HG03066 (cell line): ENCODE data around the gene MIGA2.

Source experiments
- ATAC-seq: cut with Tn5 transposase; IDR thresholded peaks from one replicate; pipeline ENCODE4 v1.9.1; 2021; ENCODE audit warnings: low read depth; ENCODE audit not compliant: unreplicated experiment

Gene MIGA2

DNA sequence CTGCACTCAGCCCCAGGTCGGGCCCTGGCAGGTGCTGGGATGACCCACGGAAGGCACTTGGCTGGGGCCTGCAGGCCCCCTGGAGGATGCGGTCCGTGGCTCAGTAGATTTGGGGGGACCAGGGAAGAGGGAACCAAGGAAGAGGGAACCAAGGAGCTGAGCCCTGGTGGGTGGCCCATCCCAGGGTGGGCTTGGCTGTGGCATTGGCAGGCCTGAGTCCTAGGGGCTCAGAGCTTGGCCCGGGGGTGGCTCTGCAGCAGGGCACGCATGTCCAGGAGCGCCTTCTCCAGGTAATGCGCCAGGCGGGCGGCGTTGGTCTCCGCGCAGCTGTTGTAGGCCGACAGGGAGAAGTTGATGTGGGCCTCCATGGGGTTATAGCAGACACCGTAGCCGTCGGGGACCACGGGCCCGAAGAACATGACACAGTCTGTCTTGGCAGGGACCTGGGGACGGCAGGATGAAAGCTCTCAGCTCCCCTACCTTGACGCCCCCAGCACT is 58.8 kb downstream of the MIGA2 start:
- no peak for ATAC-seq

DNA sequence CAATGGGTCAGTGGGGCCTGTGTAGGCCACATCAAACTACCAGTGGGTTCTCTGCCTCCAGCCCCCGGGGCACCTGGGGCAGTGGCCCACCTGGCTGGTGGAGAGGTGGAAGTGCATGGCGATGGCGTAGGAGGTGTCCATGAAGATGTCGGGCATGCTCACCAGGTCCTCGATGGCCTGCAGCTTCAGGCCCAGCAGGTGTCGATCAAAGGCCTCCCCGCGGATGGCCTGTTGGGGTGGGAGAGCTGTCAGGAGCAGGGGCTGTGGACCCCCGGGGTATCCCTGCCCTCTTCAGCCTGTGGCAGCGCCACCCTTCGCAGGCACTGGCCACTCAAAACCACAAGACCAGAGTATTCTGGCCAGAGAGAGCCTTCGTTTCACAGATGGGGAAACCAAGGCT is 59.5 kb downstream of the MIGA2 start:
- ATAC-seq = no peak

DNA sequence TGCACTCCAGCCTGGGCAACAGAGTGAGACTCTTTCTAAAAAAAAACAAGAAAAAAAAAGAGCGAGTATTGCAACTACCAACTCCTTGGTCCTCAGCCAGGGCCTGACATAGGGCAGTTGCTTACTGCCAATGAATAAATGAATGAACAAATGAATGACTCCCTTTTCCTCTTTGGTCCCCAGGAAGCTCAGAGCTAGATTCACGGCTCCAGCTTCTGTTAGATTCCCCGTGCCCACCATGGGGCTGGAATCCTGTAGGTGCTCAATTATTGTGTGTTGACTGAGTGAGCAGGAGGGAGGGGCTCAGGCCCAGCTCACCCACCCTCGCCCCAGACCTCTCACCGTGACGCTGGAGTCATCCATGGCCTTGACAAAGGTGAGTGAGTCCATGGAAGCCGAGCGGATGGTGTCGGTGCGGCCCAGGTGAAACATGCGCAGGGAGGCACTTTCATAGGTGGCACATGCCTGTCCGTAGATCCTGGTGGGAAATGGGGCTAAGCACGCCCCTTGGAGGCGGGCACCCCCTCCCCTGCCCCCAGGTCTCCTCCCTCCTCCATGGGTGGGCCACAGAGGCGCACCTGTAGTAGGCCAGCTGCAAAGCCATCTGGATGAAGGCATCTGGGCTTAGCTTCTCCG is 61.4 kb downstream of the MIGA2 start:
- ATAC-seq = no peak

DNA sequence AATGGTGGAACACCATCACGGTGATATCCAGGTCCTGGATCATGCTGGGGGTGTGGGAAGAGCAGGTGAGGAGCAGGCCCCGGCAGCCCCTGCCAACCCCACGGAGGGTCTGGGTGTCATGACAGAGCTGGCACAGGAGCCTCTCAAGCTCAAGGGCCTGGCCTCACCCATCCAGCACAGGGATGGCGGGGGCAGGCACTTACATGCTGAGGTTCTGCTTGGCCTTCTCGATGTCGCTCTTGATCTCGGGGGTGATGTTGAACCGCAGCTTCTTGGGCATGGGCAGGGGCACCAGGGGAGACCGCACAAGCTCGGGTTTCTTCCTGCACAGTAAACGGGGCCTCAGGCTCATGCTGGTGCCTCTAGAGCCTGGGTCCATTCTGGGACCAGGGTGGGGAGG is 61.9 kb downstream of the MIGA2 start:
- no peak for ATAC-seq

DNA sequence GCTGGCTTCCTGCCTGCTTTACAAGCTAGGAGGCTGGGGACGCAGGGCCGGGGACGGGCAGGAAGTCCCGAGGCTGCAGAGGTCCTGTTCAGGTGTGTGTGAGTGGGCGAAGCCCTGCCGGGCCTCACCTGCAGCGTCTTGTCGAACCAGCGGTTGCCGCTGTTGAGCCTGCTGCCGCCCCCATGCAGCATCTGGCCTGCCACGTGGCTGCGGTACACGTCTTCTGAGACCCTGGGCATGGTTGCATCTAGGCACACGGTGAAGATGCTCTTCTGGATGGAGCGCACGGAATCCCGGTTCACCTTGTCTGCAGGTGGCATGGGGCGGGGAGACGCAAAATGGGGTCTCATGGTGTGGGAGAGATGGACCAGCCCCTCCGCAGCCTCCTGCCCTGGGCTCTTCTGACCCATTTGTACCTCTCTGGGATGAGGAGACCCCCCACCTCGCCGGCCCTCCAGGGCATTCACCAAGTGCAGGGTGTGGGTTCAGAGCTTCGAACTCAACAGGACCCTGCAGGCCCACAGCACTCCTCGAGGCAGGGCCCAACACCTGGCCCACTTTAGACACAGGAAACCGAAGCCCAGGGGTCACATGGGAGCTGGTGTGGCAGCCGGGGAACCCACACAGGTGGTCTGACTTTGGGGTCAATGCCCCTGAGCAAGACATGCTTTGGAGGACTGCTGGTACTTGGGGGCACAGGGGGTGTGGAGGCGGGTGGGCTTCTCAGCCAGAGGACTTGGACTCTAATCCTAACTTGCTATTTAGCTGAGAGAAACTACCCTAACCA is 64.2 kb downstream of the MIGA2 start:
- no peak for ATAC-seq

DNA sequence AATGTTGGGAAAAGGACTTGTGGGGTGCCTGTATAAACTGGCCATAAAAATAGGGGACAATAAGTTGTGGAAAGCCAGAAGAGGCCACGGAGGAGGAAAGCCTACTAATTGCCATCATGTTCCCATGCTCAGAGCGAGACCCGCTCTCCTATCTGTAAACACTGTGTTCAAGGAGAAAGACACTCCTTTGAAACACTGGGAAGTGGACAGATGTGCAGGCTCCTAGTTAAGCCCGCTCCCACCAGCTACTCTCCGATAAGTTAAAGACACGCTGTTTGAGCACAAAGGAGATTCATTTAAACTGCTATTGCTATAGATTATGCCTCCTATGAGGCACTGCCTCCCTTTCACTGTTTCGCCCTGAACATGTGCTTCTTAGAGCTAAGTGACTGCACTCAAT is 64.9 kb downstream of the MIGA2 start:
- no peak for ATAC-seq

DNA sequence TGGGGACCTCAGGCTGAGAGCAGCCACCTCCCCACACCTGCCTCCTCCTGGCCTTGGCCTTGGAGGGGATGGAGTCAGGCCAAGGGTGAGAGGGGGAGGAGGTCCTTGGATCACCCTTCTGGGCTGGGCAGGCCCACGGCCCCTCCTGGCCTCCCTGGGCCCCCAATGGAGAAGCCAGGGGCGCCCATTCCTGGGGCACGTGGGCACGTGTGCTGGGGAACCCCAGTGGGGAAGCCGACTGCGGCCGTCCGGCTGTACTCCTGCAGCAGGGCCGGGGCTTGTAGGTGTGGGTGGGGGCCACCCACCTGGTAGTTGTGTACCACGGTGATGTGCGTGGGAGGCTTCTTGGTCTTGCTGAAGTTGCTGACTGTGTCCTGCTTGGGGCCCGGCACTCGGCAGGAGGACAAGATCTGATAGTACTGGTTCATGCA is 65.7 kb downstream of the MIGA2 start:
- ATAC-seq = no peak

DNA sequence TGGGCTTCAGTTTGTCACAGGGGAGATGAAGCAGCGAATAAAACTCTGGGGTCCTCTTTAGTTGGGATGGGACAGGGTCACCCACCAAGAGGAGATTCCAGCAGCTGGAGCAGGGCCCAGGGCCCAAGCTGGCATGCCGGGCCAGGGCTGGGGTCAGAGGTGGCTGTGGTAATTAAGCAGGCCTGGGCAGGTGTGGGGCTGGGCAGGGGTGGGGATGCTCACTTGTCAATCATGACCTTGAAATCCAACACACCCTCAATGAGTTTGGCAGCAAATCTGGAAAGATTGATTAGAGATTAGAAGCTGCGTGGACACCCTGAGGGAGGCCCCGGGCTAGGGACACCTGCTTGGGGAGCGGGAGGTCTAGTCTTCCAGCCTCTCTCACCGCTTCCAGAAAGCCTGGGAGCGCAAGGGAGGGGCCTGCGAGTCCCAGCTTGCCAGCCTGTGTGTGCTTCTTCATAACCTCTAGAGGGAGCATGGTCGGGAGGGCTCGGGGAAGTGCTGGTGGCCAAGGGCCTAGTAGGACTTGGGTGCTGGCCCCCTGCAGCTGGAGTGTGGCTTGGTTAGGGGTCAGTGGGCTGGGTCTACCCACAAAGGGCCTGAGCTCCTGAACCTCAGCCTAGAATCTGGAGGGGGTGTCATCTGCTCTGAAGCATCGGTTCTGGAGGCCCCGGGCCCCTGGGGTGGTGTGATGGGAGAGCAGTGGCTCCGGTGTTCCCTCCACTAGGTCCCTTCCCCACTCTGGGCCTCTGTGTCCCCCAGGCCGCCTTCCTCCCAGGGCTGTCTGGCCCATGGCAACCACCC is 66.6 kb downstream of the MIGA2 start:
- no peak for ATAC-seq

DNA sequence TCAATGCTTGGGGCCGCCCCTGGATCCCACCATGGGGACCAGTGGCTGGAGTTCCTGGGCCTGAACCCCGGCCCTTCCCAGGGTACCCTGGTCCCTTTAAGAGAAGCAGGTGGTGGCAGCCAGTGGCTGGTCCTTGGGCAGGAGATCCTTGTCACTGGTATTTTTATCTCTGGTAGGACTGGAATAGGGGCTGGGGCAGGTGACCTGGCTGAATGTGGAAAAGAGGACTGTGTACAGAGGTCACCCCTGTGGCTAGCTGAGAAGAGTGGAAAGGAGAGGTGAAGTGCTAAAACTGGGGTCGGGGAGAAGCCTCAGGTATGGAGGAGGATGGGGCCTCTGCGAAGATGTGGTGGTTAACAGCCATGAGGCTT is 67.2 kb downstream of the MIGA2 start:
- ATAC-seq = no peak

DNA sequence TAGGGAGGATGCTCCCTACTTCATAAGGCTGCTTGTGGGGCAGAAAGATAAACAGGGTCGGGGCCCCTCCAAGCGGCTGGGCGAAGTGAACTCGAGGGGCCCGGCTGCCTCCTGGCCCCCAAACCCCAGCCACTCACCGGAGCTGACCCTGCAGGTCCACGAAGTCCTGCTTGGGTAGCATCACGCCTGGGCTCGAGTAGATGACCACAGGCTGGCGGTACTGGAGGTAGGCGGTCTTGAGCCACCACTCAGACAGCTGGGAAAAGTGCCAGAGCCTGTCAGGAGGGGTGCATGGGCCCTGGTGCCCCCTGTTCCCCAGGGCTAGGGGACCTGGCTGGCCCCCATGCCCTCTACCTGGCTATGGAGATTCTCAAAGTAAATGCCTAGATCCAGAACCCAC is 67.6 kb downstream of the MIGA2 start:
- ATAC-seq = no peak

DNA sequence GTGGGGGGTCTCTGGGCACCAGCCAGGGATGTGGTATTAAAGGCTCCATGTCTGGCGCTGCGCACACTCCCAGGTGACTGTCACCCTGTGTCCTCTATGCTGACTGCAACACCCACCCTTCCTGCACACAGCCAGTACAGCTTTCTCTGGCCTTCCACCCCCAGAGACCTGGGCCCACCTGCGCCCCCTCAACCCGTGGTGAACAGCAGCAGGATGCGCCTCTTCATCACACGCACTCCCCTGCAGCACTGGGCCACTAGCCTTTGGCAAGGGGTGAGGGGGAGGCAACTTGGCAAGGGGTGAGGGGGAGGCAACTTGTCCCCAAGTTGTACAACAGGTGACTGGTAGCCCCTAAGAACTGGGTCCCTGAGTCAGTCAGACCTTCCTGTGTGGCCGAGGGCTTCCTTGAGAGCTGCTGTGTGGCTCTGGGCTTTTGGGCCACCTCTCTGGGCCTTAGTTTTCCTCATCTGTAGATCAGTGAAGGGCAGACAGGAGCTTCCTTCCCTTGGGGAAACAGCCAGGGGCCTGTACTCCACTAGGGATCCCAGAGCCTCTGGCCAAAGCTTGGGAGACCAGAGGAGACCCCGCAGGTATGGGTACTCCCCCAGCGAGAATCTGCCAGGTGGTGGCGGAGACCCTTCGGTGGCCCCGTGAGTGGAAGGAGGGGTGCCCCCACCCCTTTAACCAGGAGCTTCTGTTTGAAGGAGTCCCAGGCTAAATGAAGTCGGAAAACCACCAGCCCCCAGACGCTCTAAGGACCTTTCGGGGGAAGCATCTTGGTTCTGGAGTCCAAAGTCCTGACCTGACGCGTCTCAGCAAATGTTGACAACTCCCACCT is 69.7 kb downstream of the MIGA2 start:
- no peak for ATAC-seq

DNA sequence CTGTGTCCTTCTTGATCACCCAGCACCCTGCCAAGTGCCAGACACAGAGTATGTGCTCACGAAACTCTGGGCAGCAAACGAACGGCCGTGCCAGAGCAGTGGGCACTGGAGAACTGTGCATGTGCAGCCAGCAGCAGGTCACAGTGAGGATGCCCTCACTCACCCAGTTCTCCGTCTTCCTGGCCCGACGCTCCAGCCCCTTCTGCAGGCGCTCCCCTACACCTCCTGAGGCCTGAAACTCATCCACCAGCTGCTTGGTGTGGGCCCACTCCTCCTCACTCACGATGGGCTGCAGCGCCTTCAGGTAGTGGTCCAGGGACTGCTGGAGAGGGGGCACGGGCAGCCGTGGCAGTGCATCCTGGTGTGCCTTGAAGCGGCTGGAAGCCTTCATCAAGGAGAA is 71.2 kb downstream of the MIGA2 start:
- ATAC-seq = no peak

DNA sequence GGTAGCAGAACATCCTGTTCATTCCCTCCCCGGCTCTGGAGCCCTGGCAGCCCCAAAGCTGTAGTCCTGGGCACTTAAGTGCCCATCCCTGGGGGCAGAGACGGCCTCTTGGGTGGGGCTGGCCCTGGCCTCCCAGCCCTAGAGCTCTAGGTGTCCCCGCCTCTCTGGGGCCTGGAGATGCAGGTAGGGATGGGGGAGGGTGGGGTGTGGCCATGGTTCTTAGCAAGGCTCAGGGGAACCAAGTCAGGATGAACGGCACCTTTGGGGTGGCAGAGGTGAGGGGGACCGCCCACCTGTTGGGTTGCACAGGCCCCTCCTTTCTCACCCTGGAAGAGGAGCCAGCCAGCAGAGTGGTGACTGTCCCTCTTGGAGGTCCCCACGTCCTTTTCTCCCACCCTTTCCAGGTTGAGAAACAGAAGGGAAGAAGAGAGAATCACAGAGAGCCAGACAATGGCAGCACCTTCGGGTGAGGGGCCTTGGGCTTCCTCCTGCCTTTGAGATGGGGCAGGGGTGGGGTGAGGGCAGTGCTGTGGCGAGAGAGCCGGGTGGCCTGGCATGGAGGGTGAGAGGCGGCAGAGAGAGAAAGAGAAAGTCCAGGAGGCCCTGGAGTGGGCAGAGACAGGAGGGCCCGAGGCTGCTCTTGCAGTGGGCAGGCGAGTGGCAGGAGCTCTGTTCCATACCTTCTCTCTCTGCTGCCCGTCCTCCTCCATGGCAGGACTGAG is 71.8 kb downstream of the MIGA2 start:
- no peak for ATAC-seq

DNA sequence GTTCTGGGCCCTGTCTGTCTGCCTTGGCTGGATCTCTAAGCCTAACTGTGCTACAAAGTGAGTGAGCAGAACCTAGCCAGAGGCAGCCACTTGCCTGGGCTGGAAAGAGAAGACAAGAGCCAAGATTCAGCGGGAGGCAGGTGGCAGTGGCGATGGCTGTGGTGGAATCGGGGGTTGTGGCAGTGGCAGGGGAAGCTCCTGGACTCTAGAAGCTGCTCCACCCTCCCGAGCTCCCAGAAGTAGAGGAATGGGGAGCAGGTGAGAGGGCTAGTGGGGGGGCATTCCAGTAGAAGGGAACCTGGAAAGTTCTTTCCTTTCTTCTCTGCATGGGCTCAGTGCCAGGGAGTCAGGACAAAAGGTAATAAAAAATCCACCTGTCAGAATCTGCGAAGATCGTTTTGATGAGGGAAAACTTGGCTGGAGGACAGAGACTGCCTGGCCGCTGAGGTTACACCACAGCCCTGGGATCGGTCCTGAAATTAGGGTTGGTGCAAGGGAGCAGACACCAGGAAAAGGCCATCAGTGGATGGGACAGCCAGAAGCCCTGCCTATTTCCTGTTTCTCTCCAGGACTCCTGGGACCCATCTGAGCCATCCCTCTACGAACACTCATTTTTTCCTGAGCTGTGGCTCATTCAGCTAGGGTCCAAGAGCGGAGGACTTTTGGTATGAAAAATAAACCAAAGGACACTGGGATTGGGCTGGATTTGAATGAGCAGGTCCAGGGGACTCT is 72.5 kb downstream of the MIGA2 start:
- ATAC-seq = no peak

DNA sequence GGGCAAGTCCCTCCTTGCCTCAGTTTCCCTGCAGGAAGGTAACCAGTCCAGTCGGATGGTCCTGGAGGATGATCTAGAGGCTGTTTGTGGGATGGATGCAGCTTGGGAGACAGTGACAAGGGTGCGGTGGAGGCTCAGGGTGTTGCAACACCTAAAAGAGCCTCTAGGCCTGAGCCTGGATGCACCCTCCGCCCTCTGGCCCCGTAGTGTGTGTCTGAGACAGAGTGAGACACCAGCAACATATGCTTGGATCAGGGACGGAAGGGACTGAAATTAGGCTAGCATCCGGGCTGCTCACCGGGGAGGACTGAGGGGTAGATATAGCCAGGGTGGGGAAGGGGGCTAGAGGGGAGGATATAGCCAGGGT is 73.1 kb downstream of the MIGA2 start:
- ATAC-seq = no peak

DNA sequence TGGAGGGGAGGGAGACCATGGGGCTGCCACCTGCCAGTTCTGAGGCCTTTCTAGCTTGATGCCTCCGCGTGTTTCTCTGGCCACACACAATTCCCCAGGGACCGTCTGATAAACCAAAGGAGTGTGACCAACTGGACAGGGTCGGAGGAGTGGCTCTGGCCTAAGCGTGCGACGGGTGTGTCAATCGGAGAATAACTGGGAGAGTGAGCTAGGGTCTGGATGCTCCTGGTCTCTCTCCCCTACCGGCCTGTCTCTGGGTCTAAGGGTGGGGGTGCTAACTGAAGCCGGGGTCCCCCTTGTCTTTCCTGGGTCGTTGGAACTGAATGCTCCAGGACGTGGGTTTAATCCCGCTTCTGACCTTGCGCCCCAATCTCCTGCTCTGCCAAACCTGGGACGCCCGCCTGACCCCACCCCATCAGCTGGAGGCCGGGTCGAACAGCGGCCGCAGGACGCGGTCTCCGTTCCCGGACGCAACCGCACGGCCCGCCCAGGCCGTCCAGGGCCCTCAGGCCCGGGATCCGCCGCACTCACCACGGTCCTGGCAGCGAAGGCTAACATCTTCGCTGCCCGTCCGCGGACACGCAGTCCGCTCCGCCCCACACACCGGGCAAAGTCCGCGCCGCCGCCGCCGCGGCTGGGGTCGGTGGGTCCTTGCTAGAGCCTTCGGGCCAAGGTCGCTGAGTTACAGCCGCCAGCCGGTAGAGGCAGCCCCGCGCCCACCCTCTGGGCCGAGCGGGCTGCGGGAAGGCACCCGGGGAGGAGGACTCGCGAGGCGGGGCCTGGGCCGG is 73.7 kb downstream of the MIGA2 start:
- peak; percentile 13 for ATAC-seq

DNA sequence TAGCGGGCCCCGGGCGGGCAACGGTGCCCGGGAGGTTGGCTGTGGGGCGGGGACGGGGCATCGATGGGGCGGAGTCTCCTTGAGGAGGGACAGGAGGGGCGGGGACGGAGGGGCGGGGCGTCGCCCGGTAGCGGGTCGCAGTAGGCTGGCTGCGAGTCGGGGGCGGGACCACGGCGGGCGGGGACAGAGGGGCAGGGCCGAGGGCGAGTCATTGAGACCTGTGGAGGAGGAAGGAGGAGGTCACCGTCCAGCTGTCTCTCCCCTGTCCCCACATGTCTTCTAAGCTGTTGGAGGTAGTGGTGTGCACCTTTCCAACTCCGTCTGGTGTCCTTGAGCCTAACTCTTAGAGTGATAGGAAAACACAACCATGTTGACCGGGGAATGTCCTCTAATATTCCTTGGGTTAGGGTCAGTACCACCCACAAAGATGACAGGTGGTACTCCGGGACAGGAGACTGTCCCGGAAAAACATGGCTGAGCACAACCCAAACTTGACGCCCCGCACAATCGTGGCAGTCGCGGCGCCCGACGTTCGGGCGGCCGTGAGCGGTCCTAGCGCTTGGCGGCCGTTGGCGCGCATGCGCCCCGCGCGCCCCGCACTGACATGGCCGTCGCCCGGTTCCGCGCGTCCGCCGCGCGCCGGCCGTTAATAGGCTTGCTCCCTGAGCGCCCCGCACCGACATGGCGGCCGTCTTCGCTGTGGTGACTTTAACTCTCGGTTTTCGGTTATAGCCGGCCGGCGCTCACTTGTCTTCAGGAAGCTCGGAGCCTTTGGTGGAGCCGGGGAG is 74.5 kb downstream of the MIGA2 start, which contains the start of the genes CRAT and PTPA:
CRAT (minus strand) TSS at position 54 of the 788 bp plus-strand sequence. CDS start 284 bp downstream, outside the sequence.
PTPA (plus strand) TSS at position 676 of the 788 bp plus-strand sequence. CDS start 186 bp downstream, outside the sequence.
- ATAC-seq = peak; percentile 72
